K562 treated with DMSO at 1 percent for 12 hours (cell line): ENCODE measurements around the gene GDPGP1. TPM values are rescaled to one million over a fixed set of nuclear protein-coding genes. Genes with fewer than 3 reads are reported as not detected.

Experiments
- total RNA-seq: library from RNA; unstranded; fragments of 300-600 nt; gene quantifications from 2 replicates; pipeline ENCODE4 v1.2.3, GENCODE V29; 2022; ENCODE audit not compliant: insufficient read depth

The GDPGP1 gene, protein sequence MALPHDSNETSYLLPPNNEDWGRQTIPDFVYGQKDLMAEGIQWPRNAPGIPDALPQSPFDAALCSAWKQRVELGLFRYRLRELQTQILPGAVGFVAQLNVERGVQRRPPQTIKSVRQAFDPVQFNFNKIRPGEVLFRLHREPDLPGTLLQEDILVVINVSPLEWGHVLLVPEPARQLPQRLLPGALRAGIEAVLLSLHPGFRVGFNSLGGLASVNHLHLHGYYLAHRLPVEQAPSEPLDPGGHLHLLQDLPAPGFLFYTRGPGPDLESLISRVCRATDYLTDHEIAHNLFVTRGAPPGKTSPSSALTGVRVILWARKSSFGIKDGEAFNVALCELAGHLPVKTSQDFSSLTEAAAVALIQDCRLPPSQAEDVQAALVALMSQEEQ
- total RNA-seq, result 7.1 and 8.9 TPM in 2 replicates

DNA sequence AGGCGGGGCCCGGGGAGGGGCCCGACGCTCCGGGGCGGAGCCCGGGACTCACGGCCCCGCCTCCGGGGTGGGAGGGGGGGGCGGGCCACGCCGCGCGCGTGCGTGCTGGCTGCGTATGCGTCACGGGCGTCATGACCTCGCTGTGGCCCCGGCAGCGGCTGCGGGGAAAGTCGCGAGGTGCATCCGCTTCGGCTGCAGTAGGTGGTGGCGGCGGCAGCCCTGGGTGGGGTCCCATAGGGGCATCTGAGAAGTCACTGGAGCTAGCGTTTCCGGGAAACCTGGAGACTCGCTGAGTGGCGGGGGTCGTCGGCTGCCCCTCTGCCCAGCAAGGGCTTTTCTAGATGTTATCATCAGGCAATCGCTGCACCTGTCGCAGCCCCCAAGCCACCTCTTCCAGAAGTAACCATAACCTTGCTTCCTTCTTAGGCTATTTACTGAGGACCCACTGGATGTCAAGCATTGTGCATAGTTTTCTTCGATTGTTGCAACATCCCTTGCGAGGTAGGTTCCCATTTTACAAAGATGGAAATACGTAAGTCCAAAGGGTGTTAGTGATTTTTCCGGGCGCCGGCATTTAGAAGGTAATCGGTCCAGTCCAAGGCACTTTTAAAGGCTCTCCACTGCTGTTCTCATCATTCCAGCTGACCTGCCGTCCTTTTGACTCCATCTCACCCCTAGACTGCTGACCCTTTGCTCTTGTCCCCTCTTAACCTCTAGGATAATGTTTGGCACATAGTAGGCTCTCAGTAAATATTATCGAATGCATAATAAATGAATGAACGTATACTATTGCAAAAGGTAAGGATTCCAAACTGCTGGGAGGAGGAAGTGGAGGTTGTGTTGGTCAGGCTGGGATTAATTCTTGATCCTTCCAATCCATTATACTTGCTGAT, at the start of gene GDPGP1:
TSS of gene GDPGP1 (plus strand) at position 114 of the 893 bp plus-strand sequence. CDS start 6,700 bp downstream, outside the sequence.

DNA sequence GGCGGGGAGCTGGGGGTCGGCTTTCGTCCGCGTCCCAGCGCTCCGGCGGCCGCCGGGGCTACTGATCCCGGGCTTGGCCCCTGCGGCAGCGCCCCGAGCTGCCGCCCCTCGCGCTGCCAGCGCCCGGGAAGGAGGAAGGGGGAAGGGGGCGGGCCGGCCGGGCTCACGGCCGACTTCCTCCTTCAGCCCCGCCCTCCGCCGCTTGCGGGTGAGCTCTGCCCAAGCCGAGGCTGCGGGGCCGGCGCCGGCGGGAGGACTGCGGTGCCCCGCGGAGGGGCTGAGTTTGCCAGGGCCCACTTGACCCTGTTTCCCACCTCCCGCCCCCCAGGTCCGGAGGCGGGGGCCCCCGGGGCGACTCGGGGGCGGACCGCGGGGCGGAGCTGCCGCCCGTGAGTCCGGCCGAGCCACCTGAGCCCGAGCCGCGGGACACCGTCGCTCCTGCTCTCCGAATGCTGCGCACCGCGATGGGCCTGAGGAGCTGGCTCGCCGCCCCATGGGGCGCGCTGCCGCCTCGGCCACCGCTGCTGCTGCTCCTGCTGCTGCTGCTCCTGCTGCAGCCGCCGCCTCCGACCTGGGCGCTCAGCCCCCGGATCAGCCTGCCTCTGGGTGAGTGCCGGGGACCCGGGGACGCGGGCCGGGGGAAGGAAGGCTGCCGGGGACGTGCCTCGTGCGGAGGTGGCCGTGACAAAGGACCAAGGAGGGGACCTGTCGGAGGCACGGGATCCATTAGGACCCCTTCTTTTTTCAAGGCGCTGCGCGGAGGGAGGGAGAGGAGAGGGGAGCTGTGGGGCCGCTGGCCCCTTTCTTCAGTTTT, 32.7 kb upstream of the GDPGP1 start, which contains the start of gene SEMA4B:
TSS of gene SEMA4B (plus strand) at position 201 of the 814 bp plus-strand sequence. CDS start at position 450, 249 bp downstream.

GRCh38 chr15:90233387-90234095, 468 bp upstream of the GDPGP1 start, which contains the start of gene CIB1:
Gene CIB1 (minus strand): TSS chr15:90233941. CDS start chr15:90233885, 56 bp downstream.

DNA sequence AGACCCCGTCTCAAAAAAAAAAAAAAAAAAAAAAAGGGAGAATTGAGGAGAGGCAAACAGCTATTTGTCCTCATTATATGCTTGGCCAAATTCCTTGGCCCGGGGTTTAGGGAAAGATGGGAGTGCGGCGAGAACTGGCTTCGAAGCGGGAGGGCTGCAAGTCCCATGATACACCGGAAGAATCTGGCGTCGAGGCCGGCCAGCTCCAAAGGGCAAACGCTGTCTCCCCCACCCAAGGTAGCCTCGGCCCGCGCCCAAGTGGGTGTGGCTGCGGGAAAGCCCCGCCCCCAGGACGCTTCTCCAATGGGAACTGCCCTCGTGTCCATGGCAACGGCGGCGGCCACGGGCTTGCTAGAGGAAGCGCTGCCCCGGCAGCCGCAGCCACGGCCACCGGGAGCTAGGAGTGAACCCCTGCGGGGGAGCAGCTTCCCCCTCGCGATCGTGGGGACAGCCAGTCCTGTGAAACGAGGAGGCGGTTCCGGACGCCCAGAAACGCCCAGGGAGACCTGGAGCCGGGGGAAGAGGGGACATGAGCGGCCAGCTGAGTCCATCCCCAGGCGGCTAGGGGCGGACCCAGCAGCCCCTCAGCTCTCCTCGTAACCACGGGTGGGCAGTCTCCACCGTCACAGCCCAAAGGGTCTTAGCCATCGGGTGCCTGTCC, 15.3 kb downstream of the GDPGP1 start, which contains the start of gene TTLL13:
TSS of gene TTLL13 (plus strand) at position 354 of the 661 bp plus-strand sequence. CDS start 1,075 bp downstream, outside the sequence.

DNA sequence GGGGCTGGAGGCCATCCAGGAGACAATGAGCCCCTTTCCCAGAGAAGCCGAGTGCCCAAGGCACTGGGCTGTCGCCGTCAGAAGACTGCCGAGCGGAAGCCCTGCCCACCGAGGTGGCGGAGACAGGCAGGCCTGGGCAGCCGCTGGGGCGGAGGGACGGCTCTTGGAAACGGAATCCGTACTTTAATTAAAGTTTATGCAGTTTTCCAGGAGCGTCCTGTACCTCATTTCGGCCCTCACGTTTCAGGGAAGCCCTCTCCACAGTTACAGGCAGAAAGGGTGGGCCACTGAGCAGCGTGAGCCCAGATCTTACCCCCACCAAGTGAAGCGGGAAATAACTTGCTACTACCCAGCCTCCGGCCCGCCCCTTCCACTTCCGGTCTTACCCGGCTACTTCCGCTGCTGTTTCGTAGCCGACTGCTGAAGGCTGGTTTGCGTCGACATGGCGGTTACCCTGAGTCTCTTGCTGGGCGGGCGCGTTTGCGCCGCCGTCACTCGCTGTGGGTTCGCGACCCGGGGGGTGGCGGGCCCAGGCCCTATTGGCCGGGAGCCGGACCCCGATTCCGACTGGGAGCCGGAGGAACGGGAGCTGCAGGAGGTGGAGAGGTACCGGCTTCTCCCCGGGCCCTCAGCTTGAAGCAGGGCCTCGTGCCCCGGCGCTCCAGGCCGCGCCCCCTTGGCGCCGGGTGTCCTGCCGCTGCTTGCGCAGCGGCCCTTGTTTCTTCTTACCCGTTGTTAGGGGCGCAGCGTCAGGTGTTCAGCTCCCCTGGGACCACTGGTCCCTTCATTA, 31.5 kb downstream of the GDPGP1 start, which contains the start of gene NGRN:
TSS of gene NGRN (plus strand) at position 402 of the 790 bp plus-strand sequence. CDS start at position 443, 41 bp downstream.

Other genes starting within 250 kb of the GDPGP1 start
- 5.2 and 16.1 TPM in 2 replicates for gene ZNF710, start 232.9 kb upstream of the GDPGP1 start, total RNA-seq
- gene IDH2, start 131.7 kb upstream of the GDPGP1 start, total RNA-seq, result 101 and 108 TPM in 2 replicates
- 19.0 and 41.5 TPM in 2 replicates for gene SEMA4B, start 32.9 kb upstream of the GDPGP1 start, total RNA-seq
- 114 and 174 TPM in 2 replicates for gene CIB1, start 268 bp upstream of the GDPGP1 start, total RNA-seq
- gene TTLL13, start 15.3 kb downstream of the GDPGP1 start, total RNA-seq, result 0.30 TPM in 1 of 2 replicates, not detected in the other
- gene NGRN, start 31.5 kb downstream of the GDPGP1 start, total RNA-seq, result 42.1 and 62.6 TPM in 2 replicates
- gene ZNF774, start 118.1 kb downstream of the GDPGP1 start, total RNA-seq, result 0.38 and 11.5 TPM in 2 replicates
- 46.4 and 101 TPM in 2 replicates for gene IQGAP1, start 154.0 kb downstream of the GDPGP1 start, total RNA-seq